GM12891 (cell line): Measurements from ENCODE around the gene C10orf71.

ENCODE experiments used
- POLR2A ChIP-seq: IDR thresholded peaks from 2 replicates; pipeline ENCODE4 v1.6.1; 2011; ENCODE audit warnings: low read depth, low read length, control low read depth
- POLR2AphosphoS5 ChIP-seq: IDR thresholded peaks from 2 replicates; pipeline ENCODE4 v1.6.1; 2011; ENCODE audit warnings: low read depth, low read length, control low read depth

GRCh38 chr10:49347342-49347741 lies 48.4 kb downstream of the C10orf71 start:
- no peak for TF ChIP-seq POLR2A
- no peak for TF ChIP-seq POLR2AphosphoS5
